TTC549 (cell line): ENCODE results near the gene IFNW1.

ENCODE experiments used
- FAIRE-seq: peaks from 2 replicates; lab custom pipeline; 2012; peaks lifted over from hg19 to GRCh38; lab: Jason Lieb, UNC

IFNW1 gene

GRCh38 chr9:21110708-21111576 lies 30.7 kb downstream of the IFNW1 start:
- peak; percentile 75 for FAIRE-seq

GRCh38 chr9:21104787-21105186 lies 36.8 kb downstream of the IFNW1 start:
- FAIRE-seq = no peak

- FAIRE-seq = no peak
These were observed 39.3 kb downstream of the IFNW1 start for GRCh38 chr9:21102305-21102704.

GRCh38 chr9:21097817-21098216 lies 43.8 kb downstream of the IFNW1 start:
- no peak for FAIRE-seq

GRCh38 chr9:21096901-21097255 lies 44.8 kb downstream of the IFNW1 start:
- no peak for FAIRE-seq

- FAIRE-seq = no peak
These were observed 45.3 kb downstream of the IFNW1 start for GRCh38 chr9:21096172-21096900.

- FAIRE-seq = no peak
These were observed 46.1 kb downstream of the IFNW1 start for GRCh38 chr9:21095561-21095960.
